SHP77 (cell line): ENCODE results near the gene FBXL15.

Experiments
- DNase-seq, 2 experiments: peaks; one replicate each; lab custom pipeline; 2025; lab: John Stamatoyannopoulos, UW

FBXL15 gene

DNA sequence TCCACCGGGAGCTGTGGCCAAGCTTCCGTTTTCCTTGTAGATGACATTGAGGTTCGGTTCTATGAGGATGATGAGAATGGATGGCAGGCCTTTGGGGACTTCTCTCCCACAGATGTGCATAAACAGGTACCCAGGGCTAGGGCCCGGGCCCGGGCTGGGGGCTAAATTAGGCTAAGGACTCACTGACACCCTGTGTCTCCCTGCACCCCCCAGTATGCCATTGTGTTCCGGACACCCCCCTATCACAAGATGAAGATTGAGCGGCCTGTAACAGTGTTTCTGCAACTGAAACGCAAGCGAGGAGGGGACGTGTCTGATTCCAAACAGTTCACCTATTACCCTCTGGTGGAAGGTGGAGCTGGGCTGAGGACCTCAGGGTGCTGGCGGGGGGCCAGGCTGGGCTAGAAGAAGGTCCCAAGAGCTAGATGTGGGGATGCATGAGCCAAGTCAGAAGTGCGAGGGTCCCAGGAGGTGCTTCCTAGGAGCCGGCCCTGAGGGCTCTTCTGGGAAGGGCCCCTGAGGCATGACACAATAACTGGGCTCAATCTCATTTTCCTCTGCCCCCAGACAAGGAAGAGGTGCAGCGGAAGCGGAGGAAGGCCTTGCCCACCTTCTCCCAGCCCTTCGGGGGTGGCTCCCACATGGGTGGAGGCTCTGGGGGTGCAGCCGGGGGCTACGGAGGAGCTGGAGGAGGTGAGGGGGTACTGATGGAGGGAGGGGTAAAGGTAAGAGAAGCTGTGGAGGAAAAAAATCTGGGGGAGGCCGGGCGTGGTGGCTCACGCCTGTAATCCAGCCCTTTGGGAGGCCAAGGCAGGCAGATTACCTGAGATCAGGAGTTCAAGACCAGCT is 22.2 kb upstream of the FBXL15 start:
- no peak for DNase-seq

DNA sequence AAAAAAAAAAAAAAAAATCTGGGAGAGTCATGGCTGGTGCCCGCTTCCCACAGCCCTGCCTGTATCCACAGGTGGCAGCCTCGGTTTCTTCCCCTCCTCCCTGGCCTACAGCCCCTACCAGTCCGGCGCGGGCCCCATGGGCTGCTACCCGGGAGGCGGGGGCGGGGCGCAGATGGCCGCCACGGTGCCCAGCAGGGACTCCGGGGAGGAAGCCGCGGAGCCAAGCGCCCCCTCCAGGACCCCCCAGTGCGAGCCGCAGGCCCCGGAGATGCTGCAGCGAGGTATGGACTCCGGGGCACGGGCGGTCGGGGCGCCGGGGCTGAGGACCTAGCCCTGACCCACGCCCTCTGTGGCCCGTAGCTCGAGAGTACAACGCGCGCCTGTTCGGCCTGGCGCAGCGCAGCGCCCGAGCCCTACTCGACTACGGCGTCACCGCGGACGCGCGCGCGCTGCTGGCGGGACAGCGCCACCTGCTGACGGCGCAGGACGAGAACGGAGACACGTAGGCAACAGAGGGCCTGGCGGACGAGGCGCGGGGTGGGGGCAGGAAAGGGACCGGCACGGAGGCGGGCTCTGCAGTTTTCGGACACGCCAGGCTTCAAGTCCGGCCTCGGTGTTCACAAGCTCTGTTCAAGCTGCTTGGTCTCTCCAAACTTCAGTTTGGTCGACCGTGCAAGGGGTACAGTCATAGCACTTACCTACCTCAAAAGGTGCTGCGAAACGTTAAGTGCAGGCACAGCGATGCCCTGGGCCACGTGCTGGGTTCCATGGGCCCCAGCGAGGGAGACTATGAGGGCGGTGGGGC is 21.2 kb upstream of the FBXL15 start:
- DNase-seq, result peak; percentile 48 to 81

DNA sequence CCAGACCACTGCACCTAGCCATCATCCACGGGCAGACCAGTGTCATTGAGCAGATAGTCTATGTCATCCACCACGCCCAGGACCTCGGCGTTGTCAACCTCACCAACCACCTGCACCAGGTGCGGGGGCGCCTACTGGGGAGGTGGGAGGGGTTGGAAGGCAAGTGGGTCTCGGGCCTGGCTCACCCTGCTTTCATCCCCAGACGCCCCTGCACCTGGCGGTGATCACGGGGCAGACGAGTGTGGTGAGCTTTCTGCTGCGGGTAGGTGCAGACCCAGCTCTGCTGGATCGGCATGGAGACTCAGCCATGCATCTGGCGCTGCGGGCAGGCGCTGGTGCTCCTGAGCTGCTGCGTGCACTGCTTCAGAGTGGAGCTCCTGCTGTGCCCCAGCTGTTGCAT is 20.6 kb upstream of the FBXL15 start:
- DNase-seq, result no peak

DNA sequence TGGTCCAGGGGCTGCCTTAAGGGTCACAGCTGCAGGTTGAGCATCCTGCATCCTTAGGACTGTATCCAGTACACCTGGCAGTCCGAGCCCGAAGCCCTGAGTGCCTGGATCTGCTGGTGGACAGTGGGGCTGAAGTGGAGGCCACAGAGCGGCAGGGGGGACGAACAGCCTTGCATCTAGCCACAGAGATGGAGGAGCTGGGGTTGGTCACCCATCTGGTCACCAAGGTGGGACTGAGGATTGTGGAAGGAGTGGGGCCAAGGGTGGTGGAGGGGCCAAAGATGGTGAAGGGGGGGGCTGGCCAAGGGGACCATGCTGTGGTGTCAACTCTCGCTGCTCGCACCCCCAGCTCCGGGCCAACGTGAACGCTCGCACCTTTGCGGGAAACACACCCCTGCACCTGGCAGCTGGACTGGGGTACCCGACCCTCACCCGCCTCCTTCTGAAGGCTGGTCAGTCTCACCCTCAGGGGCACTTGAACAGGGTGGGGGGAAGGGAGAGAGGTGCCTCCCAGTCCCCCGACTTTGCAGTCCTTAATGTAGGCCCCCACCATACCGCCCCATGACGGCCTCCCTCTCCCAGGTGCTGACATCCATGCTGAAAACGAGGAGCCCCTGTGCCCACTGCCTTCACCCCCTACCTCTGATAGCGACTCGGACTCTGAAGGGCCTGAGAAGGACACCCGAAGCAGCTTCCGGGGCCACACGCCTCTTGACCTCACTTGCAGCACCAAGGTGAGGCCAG is 19.9 kb upstream of the FBXL15 start:
- no peak for DNase-seq

DNA sequence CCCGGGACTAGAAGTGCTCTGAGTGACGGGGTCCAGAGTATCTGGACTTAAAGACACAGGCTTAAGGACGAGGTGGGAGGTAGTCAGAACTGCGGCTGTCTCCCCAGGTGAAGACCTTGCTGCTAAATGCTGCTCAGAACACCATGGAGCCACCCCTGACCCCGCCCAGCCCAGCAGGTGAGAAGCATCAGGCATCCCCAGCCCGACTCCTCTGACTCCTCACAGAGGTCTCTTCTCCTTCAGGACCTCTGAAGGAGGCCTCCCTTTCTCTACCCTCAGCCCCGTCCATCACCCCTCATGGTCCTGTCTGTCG is 19.3 kb upstream of the FBXL15 start:
- DNase-seq, result no peak

DNA sequence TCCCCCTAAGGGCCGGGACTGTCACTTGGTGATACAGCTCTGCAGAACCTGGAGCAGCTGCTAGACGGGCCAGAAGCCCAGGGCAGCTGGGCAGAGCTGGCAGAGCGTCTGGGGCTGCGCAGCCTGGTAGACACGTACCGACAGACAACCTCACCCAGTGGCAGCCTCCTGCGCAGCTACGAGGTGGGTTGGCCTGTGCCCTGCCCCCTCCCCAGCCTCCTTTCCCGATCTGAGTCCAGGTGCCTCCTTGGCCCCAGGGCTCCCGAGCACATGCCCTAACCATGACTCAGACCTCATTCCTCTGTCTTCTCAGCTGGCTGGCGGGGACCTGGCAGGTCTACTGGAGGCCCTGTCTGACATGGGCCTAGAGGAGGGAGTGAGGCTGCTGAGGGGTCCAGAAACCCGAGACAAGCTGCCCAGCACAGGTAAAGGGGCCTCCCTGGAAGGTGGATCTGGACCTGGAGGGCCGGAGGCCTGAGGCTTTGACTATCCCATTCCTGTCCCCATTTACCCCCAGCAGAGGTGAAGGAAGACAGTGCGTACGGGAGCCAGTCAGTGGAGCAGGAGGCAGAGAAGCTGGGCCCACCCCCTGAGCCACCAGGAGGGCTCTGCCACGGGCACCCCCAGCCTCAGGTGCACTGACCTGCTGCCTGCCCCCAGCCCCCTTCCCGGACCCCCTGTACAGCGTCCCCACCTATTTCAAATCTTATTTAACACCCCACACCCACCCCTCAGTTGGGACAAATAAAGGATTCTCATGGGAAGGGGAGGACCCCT is 18.7 kb upstream of the FBXL15 start:
- DNase-seq, result no peak

DNA sequence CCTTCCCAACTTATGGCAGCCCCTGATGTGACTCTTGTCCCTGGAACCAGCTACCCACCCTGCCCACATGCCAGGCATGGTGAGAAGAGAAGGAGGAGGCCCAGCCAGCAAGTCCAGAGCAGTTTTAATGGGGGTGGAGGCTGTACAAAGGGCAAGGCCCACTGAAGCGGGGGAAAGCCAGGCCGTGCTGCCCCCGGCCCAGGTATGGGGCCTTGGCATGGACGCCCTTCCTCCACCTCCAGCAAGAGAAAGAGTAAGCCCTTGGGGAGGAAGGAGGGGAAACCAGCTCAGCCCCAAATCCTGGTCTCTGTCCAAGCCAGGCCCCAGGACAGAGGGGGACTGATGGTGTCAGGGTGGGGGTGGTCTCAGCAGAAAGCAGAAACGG is 18.1 kb upstream of the FBXL15 start:
- DNase-seq, result no peak

DNA sequence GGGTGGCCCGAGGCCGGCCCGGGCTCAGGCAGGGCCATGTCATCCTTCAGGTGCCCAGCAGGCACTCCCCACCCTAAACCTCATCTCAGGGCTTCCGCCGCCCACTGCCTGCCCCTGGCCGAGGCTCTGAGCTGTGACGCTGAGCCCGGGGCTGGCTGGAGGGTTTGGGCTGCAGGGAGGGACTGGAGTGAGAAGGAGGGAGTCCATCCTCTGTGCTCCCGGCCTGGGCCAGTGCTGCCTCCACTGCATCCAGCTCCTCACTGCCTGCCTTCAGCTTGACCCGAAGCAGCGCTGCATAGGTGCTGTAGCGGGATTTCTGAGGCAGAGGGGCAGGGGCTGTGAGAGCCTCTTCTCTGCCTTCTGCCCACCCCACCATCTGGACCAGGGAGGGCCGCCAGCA is 17.5 kb upstream of the FBXL15 start:
- no peak for DNase-seq

DNA sequence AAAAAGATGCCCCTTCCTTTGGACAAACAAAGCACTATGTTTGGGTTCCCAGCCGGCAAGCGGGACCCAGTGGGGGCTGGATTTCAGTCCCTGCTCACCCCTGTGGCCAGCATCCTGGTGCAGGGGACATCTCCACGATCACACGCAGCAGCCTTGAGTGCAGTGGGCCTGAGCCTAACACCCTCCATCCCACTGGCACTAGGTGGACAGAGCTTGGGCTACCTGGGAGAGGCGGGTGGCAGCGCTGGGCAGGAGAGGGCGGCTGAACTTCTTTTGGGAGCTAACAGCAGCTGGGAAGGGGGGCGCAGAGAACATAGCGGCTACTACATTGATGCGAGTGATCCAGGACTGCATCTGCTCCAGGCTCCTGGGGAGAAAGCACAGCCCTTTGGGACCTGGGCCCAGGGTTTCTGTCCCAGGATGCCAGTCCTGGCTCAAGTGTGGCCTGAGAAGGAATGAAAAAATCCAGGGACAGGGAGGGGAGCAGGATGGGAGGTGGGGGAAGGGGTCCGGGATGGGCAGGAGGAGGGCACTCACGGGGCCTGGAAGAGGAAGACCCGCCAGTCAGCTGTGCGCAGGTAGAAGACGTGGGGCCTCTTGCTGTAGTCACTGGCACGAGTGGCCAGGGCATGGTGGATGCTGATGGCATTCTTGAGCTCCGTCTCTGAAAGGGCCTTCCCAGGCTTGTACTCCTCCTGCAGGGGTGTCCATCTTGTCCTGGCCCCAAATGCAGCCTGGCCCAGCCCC is 16.1 kb upstream of the FBXL15 start:
- DNase-seq, result no peak

DNA sequence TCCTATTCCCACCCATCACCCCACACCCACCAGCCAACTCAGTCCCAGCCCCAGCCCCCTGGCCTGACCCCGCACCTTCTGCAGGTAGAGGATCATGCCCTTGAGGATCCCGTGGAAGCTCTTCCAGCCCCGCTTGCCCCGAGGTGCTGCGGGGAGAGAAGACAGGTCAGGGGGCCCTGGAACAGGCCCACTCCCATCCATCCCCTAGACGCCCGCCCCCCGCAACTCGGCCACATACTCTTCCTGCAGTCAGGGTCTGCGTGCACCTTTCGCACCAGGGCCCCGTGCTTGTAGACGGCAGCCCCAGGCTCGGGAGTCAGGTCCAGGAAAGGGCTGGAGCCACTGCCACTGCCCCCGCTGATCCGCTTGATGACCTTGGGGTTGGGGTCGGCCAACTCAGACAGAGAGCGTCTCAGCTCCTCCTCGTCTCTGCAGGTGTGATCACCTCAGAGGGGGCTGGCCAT is 15.5 kb upstream of the FBXL15 start:
- no peak for DNase-seq

DNA sequence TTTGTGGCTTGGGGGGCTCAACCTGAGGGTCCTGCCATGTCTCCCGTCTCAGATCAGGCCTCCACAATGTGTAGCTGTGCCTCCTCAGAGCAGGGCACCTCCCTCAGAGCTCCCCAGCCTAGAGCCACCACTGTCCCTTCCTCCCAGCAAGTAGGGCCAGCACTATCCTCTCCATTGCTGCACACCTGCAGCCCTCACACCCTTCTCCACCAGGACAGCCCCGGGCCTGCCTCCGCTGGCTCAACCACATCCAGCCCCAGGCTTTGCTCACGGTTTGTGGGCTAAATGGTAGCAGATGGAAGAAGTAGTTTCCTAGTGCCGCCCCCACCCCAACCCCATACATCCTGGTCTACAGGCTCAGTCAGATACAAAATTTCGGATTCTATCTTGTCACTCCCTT is 15.0 kb upstream of the FBXL15 start:
- DNase-seq, result no peak

DNA sequence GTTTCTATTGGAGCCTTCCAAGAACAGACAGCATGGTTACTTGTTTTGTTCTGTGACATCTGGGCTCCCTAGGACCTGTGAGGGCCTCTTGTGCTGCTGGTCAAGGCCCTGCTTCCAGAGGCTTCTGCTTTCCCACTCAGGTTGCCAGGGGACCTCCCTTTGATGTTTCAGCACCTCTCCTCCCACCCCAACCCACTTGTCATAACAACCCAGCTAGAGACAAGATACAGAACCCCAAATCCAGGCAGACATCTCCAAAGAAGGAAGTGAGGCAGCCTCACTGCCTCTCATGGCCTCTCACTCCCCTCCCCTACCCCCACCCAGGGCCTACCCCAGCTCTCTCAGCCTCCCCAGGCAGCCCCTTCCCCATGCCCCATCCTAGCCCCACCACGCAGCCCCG is 13.8 kb upstream of the FBXL15 start:
- DNase-seq, result no peak

DNA sequence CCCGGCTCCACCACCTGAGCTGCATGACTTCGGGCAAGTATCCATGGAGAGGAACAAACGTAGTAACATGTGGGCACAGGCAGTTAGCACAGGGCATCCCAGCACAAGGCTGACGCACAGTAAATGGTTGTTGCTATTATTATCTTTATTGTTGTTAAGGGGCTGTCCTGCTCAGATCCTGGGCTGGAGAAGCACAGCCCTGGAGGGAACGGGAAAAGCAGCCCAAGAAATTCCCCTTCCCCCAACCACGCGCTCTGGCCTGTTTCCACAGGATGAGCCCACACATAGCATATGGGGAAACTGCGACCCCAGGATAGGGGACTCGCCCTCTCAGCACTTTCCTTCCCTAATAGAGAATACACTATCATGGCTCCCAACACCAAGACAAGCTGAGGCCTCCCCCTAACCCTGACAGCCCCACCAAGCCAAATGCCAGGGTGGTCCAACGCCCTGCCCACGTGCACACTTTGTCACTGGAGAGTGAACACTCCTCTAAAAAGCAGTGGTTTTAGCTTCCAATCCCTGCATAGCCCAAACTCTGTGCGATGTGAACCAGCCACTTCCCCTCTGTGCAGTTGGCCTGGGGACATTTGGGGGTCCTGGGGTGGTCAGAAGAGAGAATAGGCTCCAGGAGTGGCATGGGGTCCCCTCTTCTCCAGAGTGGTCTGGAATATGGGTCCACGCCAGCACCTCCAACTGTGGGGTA is 13.1 kb upstream of the FBXL15 start:
- no peak for DNase-seq

DNA sequence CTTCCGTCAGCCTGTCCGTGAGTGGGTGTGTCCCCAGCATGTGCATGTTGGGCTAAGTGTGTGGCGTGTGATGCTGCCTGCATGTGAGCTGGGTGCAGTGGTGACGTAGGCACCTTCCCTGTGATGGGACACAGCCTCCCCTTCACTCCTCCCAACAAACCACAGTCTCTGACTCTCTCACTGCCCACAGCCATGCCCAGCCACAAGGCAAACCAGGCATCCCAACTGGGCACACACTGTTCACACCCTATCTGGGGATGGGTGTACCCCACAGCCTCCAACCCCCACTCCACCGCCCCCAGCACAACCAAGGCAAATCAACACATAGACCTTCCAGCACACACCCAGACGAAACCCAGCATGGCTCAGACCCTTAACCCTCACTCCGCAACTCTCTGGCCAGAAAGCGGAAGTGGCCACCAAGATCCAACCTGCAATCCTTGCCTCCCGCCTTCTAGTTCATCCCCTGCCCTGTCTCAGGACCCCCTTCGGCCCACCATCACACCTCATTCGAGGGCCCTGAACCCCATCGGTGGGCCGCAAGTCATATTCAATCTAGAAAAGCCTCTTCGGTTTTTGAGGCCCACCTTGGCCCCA is 12.4 kb upstream of the FBXL15 start:
- DNase-seq, result no peak

DNA sequence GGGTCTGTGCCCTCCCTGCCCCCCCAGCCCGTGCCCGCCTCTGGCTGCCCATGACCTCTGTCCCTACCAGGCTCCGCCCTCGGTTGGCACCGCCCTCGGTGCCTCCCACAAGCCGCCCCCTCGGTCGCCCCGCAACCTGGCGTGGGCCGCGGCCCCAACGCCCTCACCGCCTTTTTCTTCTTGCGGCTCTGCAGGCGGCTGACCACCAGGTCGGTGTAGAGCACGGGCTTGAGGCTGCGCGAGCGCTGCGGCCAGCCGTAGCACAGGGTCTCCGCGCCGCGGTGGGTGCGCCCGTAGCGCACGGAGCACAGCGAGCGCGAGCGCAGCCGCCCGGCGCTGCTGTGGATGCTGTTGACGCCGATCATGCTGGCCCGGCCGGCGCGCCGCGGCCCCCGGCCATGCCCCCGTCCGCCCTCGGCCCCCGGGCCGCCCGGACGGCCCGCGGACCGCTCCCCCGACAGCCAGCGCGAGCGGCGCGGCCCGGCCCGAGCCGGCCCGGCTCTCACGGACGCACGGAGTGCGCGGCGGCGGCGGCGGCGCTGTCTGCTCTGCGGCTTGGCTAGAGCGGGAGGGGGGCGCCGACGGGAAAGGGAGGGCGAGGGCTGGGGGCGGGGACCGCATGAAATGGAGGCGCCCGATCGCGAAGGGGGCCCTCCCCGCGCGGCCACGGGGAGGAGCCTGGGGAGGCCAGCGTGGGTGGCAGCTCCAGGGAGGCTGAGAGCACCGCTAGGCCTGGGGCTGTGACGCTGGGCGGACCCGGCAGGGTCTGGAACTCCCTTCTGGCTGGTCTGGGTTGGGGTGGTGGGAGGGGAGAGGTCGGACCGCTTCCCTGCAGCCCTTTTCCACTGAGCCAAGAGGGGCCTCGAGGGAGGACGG is 11.7 kb upstream of the FBXL15 start:
- no peak for DNase-seq

DNA sequence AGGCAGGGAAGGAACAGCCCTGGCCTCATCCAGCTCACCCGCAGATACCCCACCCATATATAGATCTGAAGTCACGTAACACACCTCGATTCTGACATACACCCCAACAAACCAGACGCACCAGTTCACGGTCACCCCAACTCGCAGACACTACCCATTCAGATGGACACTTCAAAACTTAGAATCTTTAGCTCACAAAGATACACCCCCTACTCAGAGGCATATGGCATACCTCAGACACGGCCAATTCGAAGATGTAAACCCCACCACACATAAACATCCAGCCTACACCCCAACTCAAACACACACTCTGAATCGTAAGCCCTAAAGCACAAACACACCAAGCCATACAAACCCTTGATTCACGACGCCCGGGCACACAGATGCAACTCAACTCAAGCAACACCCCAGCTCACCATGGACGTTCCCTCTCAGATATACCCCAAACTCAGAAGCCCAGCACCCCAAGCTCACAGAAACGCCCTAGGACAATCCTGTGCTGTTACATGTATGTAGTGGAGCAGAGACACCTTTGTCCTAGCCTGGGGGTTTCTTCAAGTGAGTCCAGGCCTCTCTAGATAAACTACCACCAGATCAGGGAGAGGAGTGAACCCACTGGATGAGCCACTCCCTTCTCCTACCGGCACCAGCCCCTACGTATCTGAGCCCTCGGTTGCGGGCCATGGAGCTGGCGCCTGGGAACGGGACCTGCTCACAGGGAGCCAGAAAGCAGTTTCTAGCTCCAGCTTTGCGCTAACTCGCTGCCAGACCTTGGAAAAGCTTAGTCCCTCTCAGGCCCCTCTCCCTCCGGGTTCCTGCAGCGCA is 10.8 kb upstream of the FBXL15 start:
- no peak for DNase-seq

DNA sequence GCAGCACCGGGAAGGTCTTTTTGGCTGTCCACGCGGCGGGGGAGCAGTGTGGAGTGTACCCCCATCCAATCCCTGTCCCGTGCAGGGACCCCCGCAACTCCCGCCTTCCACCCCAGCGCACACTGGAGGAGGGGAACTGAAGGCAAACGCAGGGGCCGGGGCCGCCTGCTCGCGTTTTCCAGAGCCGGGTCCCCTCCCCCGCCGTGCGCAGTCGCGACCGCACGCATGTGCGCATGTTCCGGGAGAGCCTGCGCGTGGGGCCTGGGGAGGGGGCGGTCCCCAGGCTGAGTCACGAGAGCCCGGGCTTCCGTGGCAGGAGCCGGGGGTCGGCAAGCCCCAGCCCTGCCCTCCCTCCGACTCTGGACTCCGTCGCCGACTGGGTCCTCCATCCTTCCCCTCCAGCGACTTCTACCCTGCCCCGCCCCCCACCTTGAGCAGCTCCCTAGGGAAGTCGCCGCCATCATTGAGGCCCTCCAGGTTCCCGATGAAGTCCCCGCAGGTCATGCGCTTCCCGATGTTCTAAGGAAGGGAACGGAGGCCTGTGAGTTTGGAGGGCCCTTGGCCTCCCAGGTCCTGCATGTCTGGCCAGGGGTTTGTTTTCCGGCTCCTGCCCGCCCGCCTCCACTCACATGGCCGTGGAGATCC is 10.1 kb upstream of the FBXL15 start:
- no peak for DNase-seq
